Endothelial cell of umbilical vein (primary cell): ENCODE measurements around the gene OR11H7. TPM values are rescaled to one million over a fixed set of nuclear protein-coding genes. Genes with fewer than 3 reads are reported as not detected.

Experiments
- BruUV-seq: library from RNA; stranded (reverse); fragments of 400-500 nt; replicated peaks from 2 replicates; lab custom pipeline; 2021; lab: Mats Ljungman, UMichigan
- CTCF ChIA-PET: fragments of 300-600, 350-600 bp; sonication (Branson Sonifier 250); formaldehyde crosslinking; loops from one replicate; lab custom pipeline; 2021; ENCODE audit warnings: antibody characterized with exemption, inconsistent platforms; lab: Charles Lee
- POLR2A ChIA-PET: fragments of 300-600, 350-600 bp; sonication (Branson Sonifier 250); formaldehyde crosslinking; loops from one replicate; lab custom pipeline; 2021; ENCODE audit warnings: antibody characterized with exemption, inconsistent platforms; lab: Charles Lee
- DNase-seq: peaks from one replicate; pipeline ENCODE4 v3.0.0-alpha.2; 2011; ENCODE audit warnings: low read depth, low spot score
- FAIRE-seq: peaks from 2 replicates; lab custom pipeline; 2011; peaks lifted over from hg19 to GRCh38; lab: Jason Lieb, UNC
- H2AFZ ChIP-seq: 2 replicates; pipeline ENCODE4 v1.6.0; 2012; ENCODE audit warnings: low read depth, low read length, control low read depth, inconsistent platforms
- H3K27ac ChIP-seq: 2 replicates; pipeline ENCODE4 v1.5.1; 2011; ENCODE audit warnings: low read depth, mild to moderate bottlenecking, control low read depth, low read length, moderate library complexity; ENCODE audit not compliant: insufficient read depth
- H3K27me3 ChIP-seq, 2 experiments: 2 replicates each; pipeline versions ENCODE4 v1.6.0 to v1.6.1; 2011; ENCODE audit warnings: low read length in 2 of 2, mixed read lengths in 1 of 2; ENCODE audit not compliant: control insufficient read depth in 2 of 2, insufficient read depth in 2 of 2
- H3K36me3 ChIP-seq, 2 experiments: 2 replicates in 1 of 2; 3 replicates in 1 of 2; pipeline ENCODE4 v1.5.1; 2011; ENCODE audit warnings: low read length in 2 of 2, mild to moderate bottlenecking in 1 of 2, moderate library complexity in 1 of 2; ENCODE audit not compliant: control insufficient read depth in 2 of 2, insufficient read depth in 2 of 2; ENCODE audit errors: extremely low read depth in 1 of 2
- H3K4me1 ChIP-seq: 3 replicates; pipeline ENCODE4 v1.5.1; 2011; ENCODE audit warnings: mild to moderate bottlenecking, low read length; ENCODE audit not compliant: control insufficient read depth, insufficient read depth; ENCODE audit errors: extremely low read depth
- H3K4me2 ChIP-seq: 2 replicates; pipeline ENCODE4 v1.6.1; 2011; ENCODE audit warnings: low read length, control low read depth, mixed read lengths; ENCODE audit not compliant: insufficient read depth
- H3K4me3 ChIP-seq, 3 experiments: fragments of 200-600 bp in 1 of 3; sonication (generic), shearing (Covaris generic) in 1 of 3; replicated peaks in 1 of 3; 2 replicates each; pipeline ENCODE4 v1.5.1; 2011 to 2016; ENCODE audit warnings: control low read depth in 3 of 3, low read length in 3 of 3, mild to moderate bottlenecking in 2 of 3, inconsistent platforms in 1 of 3, low read depth in 1 of 3, moderate library complexity in 1 of 3; ENCODE audit not compliant: insufficient read depth in 1 of 3
- H3K79me2 ChIP-seq: 2 replicates; pipeline ENCODE4 v1.6.0; 2012; ENCODE audit warnings: low read length, inconsistent platforms; ENCODE audit not compliant: control insufficient read depth, insufficient read depth
- H3K9ac ChIP-seq: replicated peaks from 2 replicates; pipeline ENCODE3; 2011; ENCODE audit warnings: low read length, control low read depth; ENCODE audit not compliant: insufficient read depth; ENCODE audit errors: extremely low read depth
- H3K9me1 ChIP-seq: replicated peaks from 3 replicates; pipeline ENCODE4 v1.6.0; 2011; ENCODE audit warnings: mild to moderate bottlenecking, low read length; ENCODE audit not compliant: control insufficient read depth, insufficient read depth; ENCODE audit errors: extremely low read depth
- H3K9me3 ChIP-seq: replicated peaks from 2 replicates; pipeline ENCODE4 v1.5.1; 2012; ENCODE audit warnings: low read length, inconsistent platforms; ENCODE audit not compliant: control insufficient read depth, insufficient read depth
- H4K20me1 ChIP-seq: replicated peaks from 2 replicates; pipeline ENCODE3; 2011; ENCODE audit warnings: mild to moderate bottlenecking, low read length; ENCODE audit not compliant: control insufficient read depth, insufficient read depth; ENCODE audit errors: extremely low read depth
- EZH2 ChIP-seq: IDR thresholded peaks from 2 replicates; pipeline ENCODE4 v1.6.1; 2012; ENCODE audit warnings: borderline replicate concordance, low read depth, mild to moderate bottlenecking, moderate library complexity, low read length, inconsistent platforms; ENCODE audit not compliant: severe bottlenecking
- FOS ChIP-seq: IDR thresholded peaks from 2 replicates; pipeline ENCODE4 v1.6.1; 2011; ENCODE audit warnings: mild to moderate bottlenecking, low read length, moderate library complexity, borderline replicate concordance; ENCODE audit not compliant: insufficient read depth
- GATA2 ChIP-seq: IDR thresholded peaks from 2 replicates; pipeline ENCODE4 v1.7.0; 2011; ENCODE audit warnings: low read depth, mild to moderate bottlenecking, moderate library complexity, mixed read lengths, low read length; ENCODE audit not compliant: insufficient read length, insufficient read depth
- JUN ChIP-seq: IDR thresholded peaks from 2 replicates; pipeline ENCODE4 v1.6.1; 2011; ENCODE audit warnings: borderline replicate concordance, low read depth; ENCODE audit not compliant: insufficient read length, insufficient read depth
- MYC ChIP-seq: IDR thresholded peaks from one replicate; pipeline ENCODE4 v1.6.1; 2011; ENCODE audit warnings: mild to moderate bottlenecking, low read depth, low read length
- POLR2A ChIP-seq: IDR thresholded peaks from 2 replicates; pipeline ENCODE4 v1.6.1; 2012; ENCODE audit warnings: low read depth, mild to moderate bottlenecking, control low read depth, low read length
- POLR2AphosphoS5 ChIP-seq: IDR thresholded peaks from 2 replicates; pipeline ENCODE4 v1.6.1; 2012; ENCODE audit warnings: low read depth, mild to moderate bottlenecking, control low read depth, low read length, moderate library complexity; ENCODE audit not compliant: insufficient read depth
- dilution Hi-C: fragments of 300-500 bp; cut with MboI; formaldehyde crosslinking; loops from one replicate; pipeline ENCODE4 v1.15.0; 2019; ENCODE audit warnings: low sequenced_read_pairs; ENCODE audit not compliant: extremely low pct_ligation_motif_present
- intact Hi-C: fragments of 100-400 bp; cut with micrococcal nuclease; formaldehyde crosslinking; loops from one replicate; pipeline ENCODE4 v1.10.0; 2022
- polyA plus RNA-seq, 4 experiments: library from polyadenylated mRNA; depleted of rRNA in 3 of 4; stranded (reverse) in 3 of 4; unstranded in 1 of 4; fragments of >200 nt; gene quantifications; 2 replicates each; pipeline versions ENCODE4 v1.2.1 to v1.2.3, GENCODE V29; 2011 to 2012; ENCODE audit warnings: missing spikeins in 1 of 4
- total RNA-seq: library from RNA; stranded (reverse); gene quantifications from 2 replicates; pipeline ENCODE4 v1.2.3, GENCODE V29; 2021
- TF ChIP-seq, protein P1 (sequence below), 2 donors: IDR thresholded peaks; 1 replicate in 1 of 2; 2 replicates in 1 of 2; pipeline ENCODE4 v1.5.1; 2011; ENCODE audit warnings: low read length in 2 of 2, mild to moderate bottlenecking in 2 of 2, moderate library complexity in 2 of 2, control low read depth in 1 of 2, inconsistent platforms in 1 of 2, low read depth in 1 of 2; ENCODE audit not compliant: insufficient read depth in 1 of 2; ENCODE audit errors: extremely low read depth in 1 of 2
- TF ChIP-seq, protein P2 (sequence below): IDR thresholded peaks from 2 replicates; pipeline ENCODE4 v1.6.1; 2011; ENCODE audit not compliant: insufficient read depth, insufficient read length

OR11H7 gene
- total and polyA plus RNA-seq, 2 donors (not counting 3 experiments of a cell fraction or from before 2014, with no cell fraction given) = not detected

DNA sequence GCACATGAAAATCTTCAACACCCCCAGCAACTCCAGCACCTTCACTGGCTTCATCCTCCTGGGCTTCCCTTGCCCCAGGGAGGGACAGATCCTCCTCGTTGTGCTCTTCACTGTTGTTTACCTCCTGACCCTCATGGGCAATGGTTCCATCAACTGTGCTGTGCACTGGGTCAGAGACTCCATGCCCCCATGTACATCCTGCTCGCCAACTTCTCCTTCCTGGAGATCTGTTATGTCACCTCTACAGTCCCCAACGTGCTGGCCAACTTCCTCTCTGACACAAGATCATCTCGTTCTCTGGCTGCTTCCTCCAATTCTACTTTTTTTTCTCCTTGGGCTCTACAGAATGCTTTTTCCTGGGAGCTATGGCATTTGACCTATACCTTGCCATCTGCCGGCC is 49.6 kb upstream of the OR11H7 start:
- no TSS peak for BruUV-seq
- no peak for FAIRE-seq
- Histone ChIP-seq H3K4me1 (no peaks in the 10 kb centered on the region), H3K27ac (no peak overlapping the region), H4K20me1 (no peaks in the 10 kb centered on the region), H3K36me3 (no peaks in the 10 kb centered on the region), H3K9me1 (no peaks in the 10 kb centered on the region), H3K9me3 (peaks cover 6% of the 10 kb centered on the region), H2AFZ (no peak overlapping the region), H3K79me2 (no peaks in the 10 kb centered on the region), H3K4me2 (no peak overlapping the region), H3K4me3 (no peak overlapping the region), H3K27me3 (no peaks in the 10 kb centered on the region), H3K9ac (no peak overlapping the region)
- TF ChIP-seq MYC (no peak), POLR2AphosphoS5 (no peak), POLR2A (no peak), EZH2 (no peak), GATA2 (no peak), FOS (no peak), JUN (no peak)
- TF ChIP-seq, protein P1, sequence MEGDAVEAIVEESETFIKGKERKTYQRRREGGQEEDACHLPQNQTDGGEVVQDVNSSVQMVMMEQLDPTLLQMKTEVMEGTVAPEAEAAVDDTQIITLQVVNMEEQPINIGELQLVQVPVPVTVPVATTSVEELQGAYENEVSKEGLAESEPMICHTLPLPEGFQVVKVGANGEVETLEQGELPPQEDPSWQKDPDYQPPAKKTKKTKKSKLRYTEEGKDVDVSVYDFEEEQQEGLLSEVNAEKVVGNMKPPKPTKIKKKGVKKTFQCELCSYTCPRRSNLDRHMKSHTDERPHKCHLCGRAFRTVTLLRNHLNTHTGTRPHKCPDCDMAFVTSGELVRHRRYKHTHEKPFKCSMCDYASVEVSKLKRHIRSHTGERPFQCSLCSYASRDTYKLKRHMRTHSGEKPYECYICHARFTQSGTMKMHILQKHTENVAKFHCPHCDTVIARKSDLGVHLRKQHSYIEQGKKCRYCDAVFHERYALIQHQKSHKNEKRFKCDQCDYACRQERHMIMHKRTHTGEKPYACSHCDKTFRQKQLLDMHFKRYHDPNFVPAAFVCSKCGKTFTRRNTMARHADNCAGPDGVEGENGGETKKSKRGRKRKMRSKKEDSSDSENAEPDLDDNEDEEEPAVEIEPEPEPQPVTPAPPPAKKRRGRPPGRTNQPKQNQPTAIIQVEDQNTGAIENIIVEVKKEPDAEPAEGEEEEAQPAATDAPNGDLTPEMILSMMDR (IDR thresholded peaks at IDR 0.05; ENCODE audit: extremely low read depth in 1 of 2, insufficient read depth in 1 of 2, low read depth in 1 of 2, low read length in 2 of 2) = no peak
- TF ChIP-seq, protein P2, sequence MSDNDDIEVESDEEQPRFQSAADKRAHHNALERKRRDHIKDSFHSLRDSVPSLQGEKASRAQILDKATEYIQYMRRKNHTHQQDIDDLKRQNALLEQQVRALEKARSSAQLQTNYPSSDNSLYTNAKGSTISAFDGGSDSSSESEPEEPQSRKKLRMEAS = no peak
- ChIA-PET CTCF (no interaction called here), POLR2A (no interaction called here)
- intact Hi-C loops = no loop called here
- no peak for DNase-seq
- dilution Hi-C loops = no loop called here
